ENCODE measurements around the gene PPP1R3A. TPM values are rescaled to one million over a fixed set of nuclear protein-coding genes. Genes with fewer than 3 reads are reported as not detected.

The PPP1R3A gene
- total and polyA plus RNA-seq, 2 of the 4 experiments (the other 2 are of a cell fraction) = not detected

DNA sequence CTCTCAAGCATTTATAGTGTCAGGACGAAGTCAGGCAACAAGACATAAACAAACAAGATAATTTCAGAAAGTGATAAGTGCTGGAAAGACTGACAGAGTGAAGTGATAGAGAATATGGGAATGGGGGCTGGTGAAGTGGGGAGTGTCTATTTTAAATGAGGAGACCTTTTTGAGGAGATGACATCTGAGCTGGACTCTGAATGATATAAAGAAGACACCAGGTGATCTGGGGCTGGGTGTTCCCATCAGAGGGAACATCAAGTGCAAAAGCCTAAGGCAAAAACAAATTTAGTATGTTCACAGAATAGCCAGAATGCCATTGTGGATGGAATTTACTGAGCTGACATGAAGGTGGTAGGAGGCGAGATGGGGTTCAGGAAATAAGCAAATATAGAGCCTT, 83.4 kb downstream of the PPP1R3A start:
- H3K9me1 ChIP-seq (ENCODE audit: insufficient read depth, low read length) = no peaks in the 10 kb centered on the region
- H4K91ac ChIP-seq (ENCODE audit: insufficient read depth, low read depth, low read length) = no peak overlapping the region
- H3K36me3 ChIP-seq (ENCODE audit: control insufficient read depth, insufficient read depth, low read length) = no peaks in the 10 kb centered on the region
- ATAC-seq (ENCODE audit: low read depth) = no peak
- no peak overlapping the region for H2BK20ac ChIP-seq (ENCODE audit: low read depth, low read length)
- no peak overlapping the region for H2BK5ac ChIP-seq (ENCODE audit: low read depth, low read length, poor library complexity, severe bottlenecking)
- no peak overlapping the region for H3K9ac ChIP-seq (ENCODE audit: low read depth, low read length)
- no peak overlapping the region for H3K14ac ChIP-seq (replicated peaks; ENCODE audit: low read depth, low read length)
- H3K4me2 ChIP-seq (ENCODE audit: low read depth, low read length) = no peak overlapping the region
- no peaks in the 10 kb centered on the region for H3K27me3 ChIP-seq (ENCODE audit: control insufficient read depth, insufficient read depth, low read length)
- no peak overlapping the region for H4K8ac ChIP-seq (ENCODE audit: low read depth in 2 of 2, low read length in 2 of 2)
- in situ Hi-C loops (cut with MboI; ENCODE audit: low sequenced_read_pairs) = no loop called here
- H3K4ac ChIP-seq (ENCODE audit: low read depth, low read length) = no peak overlapping the region
- no peak overlapping the region for H2BK120ac ChIP-seq (ENCODE audit: low read depth, low read length)
- no peak overlapping the region for H2AK9ac ChIP-seq (replicated peaks; ENCODE audit: low read depth, low read length, poor library complexity)
- H3K4me1 ChIP-seq (ENCODE audit: control insufficient read depth, insufficient read depth, low read length) = no peaks in the 10 kb centered on the region
- WGBS, 2 experiments (ENCODE audit: extremely low coverage in 2 of 2, insufficient read length in 1 of 2) = no CpG with 5 or more reads among the region's 2 CpGs
- no peak overlapping the region for H3K23ac ChIP-seq (ENCODE audit: low read depth, low read length)
- no peak overlapping the region for H3K18ac ChIP-seq (ENCODE audit: low read depth, low read length)
- no peak overlapping the region for H3K27ac ChIP-seq (ENCODE audit: insufficient read depth, low read length)
- no peak for DNase-seq
- no peak overlapping the region for H4K5ac ChIP-seq (ENCODE audit: low read depth, low read length)
- no peak overlapping the region for H2BK15ac ChIP-seq (ENCODE audit: low read depth, low read length)
- ChIA-PET POLR2A (ENCODE audit: unreplicated experiment) (no interaction called here), CTCF (interaction anchor here (0.6 kb wide), 1 partner anchor 63 kb away, joined by 5 read pairs; no protein-coding TSS in a partner anchor)
- intact Hi-C loops (cut with micrococcal nuclease) = no loop called here
- H2AFZ ChIP-seq (replicated peaks; ENCODE audit: low read length, poor library complexity) = no peak overlapping the region
- dilution Hi-C loops (cut with HindIII; ENCODE audit: low sequenced_read_pairs, unreplicated experiment) = no loop called here
- no peak overlapping the region for H3K4me3 ChIP-seq (ENCODE audit: insufficient read depth, low read depth, low read length)
- no peak overlapping the region for H2AK5ac ChIP-seq (ENCODE audit: low read depth, low read length)
- H3K79me1 ChIP-seq (ENCODE audit: low read depth in 1 of 2, low read length in 2 of 2) = no peaks in the 10 kb centered on the region
- no peak overlapping the region for H3K56ac ChIP-seq (ENCODE audit: extremely low read depth, insufficient read depth, low read length)
- no peaks in the 10 kb centered on the region for H4K20me1 ChIP-seq (ENCODE audit: insufficient read depth, low read length)
- BruUV-seq (replicated peaks) = no TSS peak
- TF ChIP-seq MXI1 (IDR thresholded peaks at IDR 0.05; ENCODE audit: borderline replicate concordance, low read depth, low read length) = no peak
- TF ChIP-seq BHLHE40 (IDR thresholded peaks at IDR 0.05; ENCODE audit: low read depth, low read length) = no peak
- no peak for TF ChIP-seq ELK1 (IDR thresholded peaks at IDR 0.05; ENCODE audit: borderline replicate concordance, low read depth, low read length)
- no peak for TF ChIP-seq SMC3 (IDR thresholded peaks at IDR 0.05; ENCODE audit: low read depth, low read length)
- no peak for TF ChIP-seq MAFK (IDR thresholded peaks at IDR 0.05; ENCODE audit: low read depth, low read length)
- no peak for TF ChIP-seq MAZ (IDR thresholded peaks at IDR 0.05; ENCODE audit: borderline replicate concordance, low read depth, low read length)
- TF ChIP-seq NFE2L2 (IDR thresholded peaks at IDR 0.05; ENCODE audit: low read depth, low read length) = no peak
- no peak for TF ChIP-seq USF2 (IDR thresholded peaks at IDR 0.05; ENCODE audit: low read depth, low read length)
- no peak for TF ChIP-seq CEBPB (IDR thresholded peaks at IDR 0.05; ENCODE audit: low read depth, low read length)
- no peak for TF ChIP-seq RCOR1 (IDR thresholded peaks at IDR 0.05; ENCODE audit: insufficient replicate concordance, low read length)
- TF ChIP-seq RAD21 (IDR thresholded peaks at IDR 0.05; ENCODE audit: low read length) = no peak
- H3K9me3 ChIP-seq (ENCODE audit: control insufficient read depth, insufficient read depth, low read length) = no peaks in the 10 kb centered on the region

All from IMR-90 (cell line).